ENCODE measurements around the gene RAB3GAP1. TPM values are rescaled to one million over a fixed set of nuclear protein-coding genes. Genes with fewer than 3 reads are reported as not detected.

RAB3GAP1 gene
- total RNA-seq, 2 experiments from 2014 or later = 40.2 to 63.6 TPM

DNA sequence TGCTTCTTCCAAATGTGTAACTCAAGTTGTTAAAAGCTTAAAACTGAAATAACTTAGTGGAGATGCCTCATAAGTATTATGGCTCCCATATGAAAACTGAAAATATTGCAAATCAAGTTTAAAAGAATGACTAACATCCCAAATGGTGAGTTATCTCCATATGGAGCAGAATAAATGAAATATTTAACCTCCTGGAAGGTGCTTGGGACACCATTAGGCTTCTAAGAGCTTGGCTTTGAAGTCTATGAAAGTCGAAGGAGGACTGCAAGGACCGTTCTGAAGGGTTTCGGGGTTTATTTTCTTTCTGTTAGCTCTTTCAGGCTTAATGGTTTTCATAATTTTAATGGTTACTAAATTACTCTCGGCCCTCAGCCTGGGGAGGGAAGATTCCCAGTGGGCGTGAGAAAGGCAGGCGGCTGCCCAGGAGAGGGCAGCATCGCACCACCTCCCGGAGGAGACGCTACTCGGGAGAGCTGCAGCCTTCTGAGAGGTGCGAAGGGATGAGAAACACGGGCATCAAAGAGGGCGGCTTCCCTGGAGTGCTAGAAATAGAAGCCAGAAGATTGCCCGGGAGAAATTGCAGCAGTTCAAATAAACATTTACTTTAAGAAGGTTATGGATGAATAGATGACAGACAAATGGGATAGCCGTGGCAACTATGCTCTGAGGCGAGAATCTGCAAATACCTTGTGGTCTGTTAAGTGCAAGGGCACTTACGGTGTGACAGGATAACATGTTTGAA is 47.9 kb upstream of the RAB3GAP1 start:
- peak overlapping the region; percentile 83 for H2AFZ ChIP-seq (ENCODE audit: low read length)
- ChIA-PET POLR2A (interaction anchor here (0.7 to 1.3 kb wide), 4 partner anchors 14 to 582 kb away, joined by 3 to 5 read pairs (median 3); no protein-coding TSS in a partner anchor), CTCF (ENCODE audit: unreplicated experiment) (interaction anchor here (0.9 to 1.2 kb wide), 3 partner anchors 15 to 706 kb away, joined by 3 to 4 read pairs (median 3); no protein-coding TSS in a partner anchor)
- H3K4me1 ChIP-seq (ENCODE audit: insufficient read depth, low read length, poor library complexity, severe bottlenecking) = no peaks in the 10 kb centered on the region
- H3K9me3 ChIP-seq (ENCODE audit: low read length) = no peaks in the 10 kb centered on the region
- TF ChIP-seq, protein P1, sequence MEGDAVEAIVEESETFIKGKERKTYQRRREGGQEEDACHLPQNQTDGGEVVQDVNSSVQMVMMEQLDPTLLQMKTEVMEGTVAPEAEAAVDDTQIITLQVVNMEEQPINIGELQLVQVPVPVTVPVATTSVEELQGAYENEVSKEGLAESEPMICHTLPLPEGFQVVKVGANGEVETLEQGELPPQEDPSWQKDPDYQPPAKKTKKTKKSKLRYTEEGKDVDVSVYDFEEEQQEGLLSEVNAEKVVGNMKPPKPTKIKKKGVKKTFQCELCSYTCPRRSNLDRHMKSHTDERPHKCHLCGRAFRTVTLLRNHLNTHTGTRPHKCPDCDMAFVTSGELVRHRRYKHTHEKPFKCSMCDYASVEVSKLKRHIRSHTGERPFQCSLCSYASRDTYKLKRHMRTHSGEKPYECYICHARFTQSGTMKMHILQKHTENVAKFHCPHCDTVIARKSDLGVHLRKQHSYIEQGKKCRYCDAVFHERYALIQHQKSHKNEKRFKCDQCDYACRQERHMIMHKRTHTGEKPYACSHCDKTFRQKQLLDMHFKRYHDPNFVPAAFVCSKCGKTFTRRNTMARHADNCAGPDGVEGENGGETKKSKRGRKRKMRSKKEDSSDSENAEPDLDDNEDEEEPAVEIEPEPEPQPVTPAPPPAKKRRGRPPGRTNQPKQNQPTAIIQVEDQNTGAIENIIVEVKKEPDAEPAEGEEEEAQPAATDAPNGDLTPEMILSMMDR (conservative IDR thresholded peaks at IDR 0.05; ENCODE audit: low read length) = peak; percentile 99
- TF ChIP-seq EZH2phosphoT487 (IDR thresholded peaks at IDR 0.05; ENCODE audit: borderline replicate concordance, low read depth, low read length) = no peak
- no peak overlapping the region for H3K4me2 ChIP-seq (ENCODE audit: low read length)
- intact Hi-C loops (cut with micrococcal nuclease; ENCODE audit: unreplicated experiment) = loop anchor here (1.0 to 10.0 kb wide), 6 partner anchors 255 to 793 kb away; partner anchors contain the start of genes R3HDM1 and ZRANB3
- no peaks in the 10 kb centered on the region for H3K79me2 ChIP-seq (ENCODE audit: insufficient read depth, low read depth, low read length)
- no peak overlapping the region for H3K27ac ChIP-seq (ENCODE audit: low read depth, low read length, poor library complexity, severe bottlenecking)
- BruUV-seq (replicated peaks) = no TSS peak
- no peak overlapping the region for H3K4me3 ChIP-seq (ENCODE audit: low read depth, low read length, poor library complexity, severe bottlenecking)
- H4K20me1 ChIP-seq (ENCODE audit: insufficient read depth, low read length) = no peaks in the 10 kb centered on the region
- no peaks in the 10 kb centered on the region for H3K9me2 ChIP-seq (ENCODE audit: insufficient read depth, low read length)
- H3K36me3 ChIP-seq (ENCODE audit: insufficient read depth, low read length) = no peaks in the 10 kb centered on the region
- peak; percentile 76 for DNase-seq (ENCODE audit: low spot score)

DNA sequence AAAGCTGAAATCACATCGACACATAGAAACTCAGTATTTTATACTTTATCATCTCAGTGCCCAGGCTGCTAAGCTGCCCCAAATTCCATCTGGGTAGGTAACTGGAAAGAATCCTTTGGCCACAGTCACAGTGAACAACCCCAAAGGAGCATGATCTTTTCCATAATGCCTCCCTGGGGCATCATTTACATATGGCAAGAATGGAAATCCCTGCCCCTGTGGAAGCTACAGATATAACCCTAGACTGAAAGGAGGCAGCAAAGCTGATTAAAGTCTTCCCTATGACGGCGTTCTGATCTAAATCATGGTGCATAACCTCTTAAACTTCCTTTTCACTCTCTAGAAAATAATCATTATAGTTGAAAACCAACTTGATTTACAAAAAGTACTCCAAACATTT is 46.3 kb upstream of the RAB3GAP1 start:
- Histone ChIP-seq H3K4me1 (ENCODE audit: insufficient read depth, low read length, poor library complexity, severe bottlenecking) (no peaks in the 10 kb centered on the region), H3K9me3 (ENCODE audit: low read length) (no peaks in the 10 kb centered on the region), H3K4me3 (ENCODE audit: low read depth, low read length, poor library complexity, severe bottlenecking) (no peak overlapping the region), H3K79me2 (ENCODE audit: insufficient read depth, low read depth, low read length) (no peaks in the 10 kb centered on the region), H4K20me1 (ENCODE audit: insufficient read depth, low read length) (no peaks in the 10 kb centered on the region), H3K27ac (ENCODE audit: low read depth, low read length, poor library complexity, severe bottlenecking) (no peak overlapping the region), H3K36me3 (ENCODE audit: insufficient read depth, low read length) (no peaks in the 10 kb centered on the region), H2AFZ (ENCODE audit: low read length) (no peak overlapping the region), H3K4me2 (ENCODE audit: low read length) (no peak overlapping the region), H3K9me2 (ENCODE audit: insufficient read depth, low read length) (no peaks in the 10 kb centered on the region)
- CTCF ChIA-PET (ENCODE audit: unreplicated experiment) = no interaction called here
- no TSS peak for BruUV-seq (replicated peaks)
- no peak for TF ChIP-seq EZH2phosphoT487 (IDR thresholded peaks at IDR 0.05; ENCODE audit: borderline replicate concordance, low read depth, low read length)
- TF ChIP-seq, protein P1 (conservative IDR thresholded peaks at IDR 0.05; ENCODE audit: low read length) = no peak
- intact Hi-C loops (cut with micrococcal nuclease; ENCODE audit: unreplicated experiment) = loop anchor here (2.0 to 10.0 kb wide), 4 partner anchors 253 to 705 kb away; partner anchors contain the start of genes R3HDM1 and ZRANB3
- no peak for DNase-seq (ENCODE audit: low spot score)
- POLR2A ChIA-PET = interaction anchor here (0.7 to 0.8 kb wide), 2 partner anchors 35 to 158 kb away, joined by 3 to 4 read pairs; no protein-coding TSS in a partner anchor

GRCh38 chr2:135009339-135009738 is 42.8 kb upstream of the RAB3GAP1 start:
- no peak overlapping the region for H3K4me2 ChIP-seq (ENCODE audit: low read length)
- no peak overlapping the region for H3K27ac ChIP-seq (ENCODE audit: low read depth, low read length, poor library complexity, severe bottlenecking)
- no peaks in the 10 kb centered on the region for H3K36me3 ChIP-seq (ENCODE audit: insufficient read depth, low read length)
- CTCF ChIA-PET (ENCODE audit: unreplicated experiment) = no interaction called here
- H4K20me1 ChIP-seq (ENCODE audit: insufficient read depth, low read length) = no peaks in the 10 kb centered on the region
- no TSS peak for BruUV-seq (replicated peaks)
- no peak overlapping the region for H3K4me3 ChIP-seq (ENCODE audit: low read depth, low read length, poor library complexity, severe bottlenecking)
- no peaks in the 10 kb centered on the region for H3K9me2 ChIP-seq (ENCODE audit: insufficient read depth, low read length)
- H3K9me3 ChIP-seq (ENCODE audit: low read length) = no peaks in the 10 kb centered on the region
- H3K79me2 ChIP-seq (ENCODE audit: insufficient read depth, low read depth, low read length) = no peaks in the 10 kb centered on the region
- intact Hi-C loops (cut with micrococcal nuclease; ENCODE audit: unreplicated experiment) = loop anchor here (10.0 kb wide), 2 partner anchors 525 to 595 kb away; partner anchors contain the start of genes R3HDM1 and ZRANB3
- no peaks in the 10 kb centered on the region for H3K4me1 ChIP-seq (ENCODE audit: insufficient read depth, low read length, poor library complexity, severe bottlenecking)
- TF ChIP-seq EZH2phosphoT487 (IDR thresholded peaks at IDR 0.05; ENCODE audit: borderline replicate concordance, low read depth, low read length) = no peak
- POLR2A ChIA-PET = interaction anchor here (0.5 to 0.7 kb wide), 2 partner anchors 10 to 878 kb away, joined by 3 read pairs; no protein-coding TSS in a partner anchor
- no peak overlapping the region for H2AFZ ChIP-seq (ENCODE audit: low read length)
- no peak for DNase-seq (ENCODE audit: low spot score)
